HepG2 (cell line): ENCODE measurements around the gene UBTD2. TPM values are rescaled to one million over a fixed set of nuclear protein-coding genes. Genes with fewer than 3 reads are reported as not detected.

Experiments used
- BCL6 ChIP-seq: IDR thresholded peaks from 2 replicates; pipeline ENCODE4 v1.6.1; 2016; ENCODE audit warnings: missing genetic modification reagents, missing compliant biosample characterization
- CHCHD3 ChIP-seq: sonication (generic); formaldehyde crosslinking; IDR thresholded peaks from 2 replicates; pipeline ENCODE4 v1.8.0; 2022; ENCODE audit warnings: mild to moderate bottlenecking, missing genetic modification reagents, moderate library complexity
- CREM ChIP-seq, 2 experiments: sonication (generic) in 1 of 2; formaldehyde crosslinking in 1 of 2; IDR thresholded peaks; 2 replicates each; pipeline versions ENCODE4 v1.4.0 to v1.6.1; 2016 to 2020; ENCODE audit warnings: antibody characterized with exemption in 1 of 2, mild to moderate bottlenecking in 1 of 2, missing genetic modification reagents in 1 of 2
- FOXP1 ChIP-seq, 2 experiments: fragments of 450-650 bp in 1 of 2; IDR thresholded peaks; 2 replicates each; pipeline ENCODE4 v1.6.1; 2017 to 2018; ENCODE audit warnings: antibody characterized with exemption in 1 of 2
- GFI1 ChIP-seq: sonication (generic); formaldehyde crosslinking; IDR thresholded peaks from 2 replicates; pipeline ENCODE4 v1.5.0; 2020; ENCODE audit warnings: missing genetic modification reagents, mild to moderate bottlenecking, borderline replicate concordance
- GZF1 ChIP-seq: sonication (generic); formaldehyde crosslinking; IDR thresholded peaks from 2 replicates; pipeline ENCODE4 v1.5.1; 2020; ENCODE audit warnings: mild to moderate bottlenecking, missing genetic modification reagents
- HOXD1 ChIP-seq: sonication (generic); formaldehyde crosslinking; IDR thresholded peaks from 2 replicates; pipeline ENCODE4 v1.5.0; 2020; ENCODE audit warnings: missing genetic modification reagents
- IRF1 ChIP-seq: sonication (generic); formaldehyde crosslinking; IDR thresholded peaks from 2 replicates; pipeline ENCODE4 v1.4.0; 2020; ENCODE audit warnings: low read depth, mild to moderate bottlenecking, missing genetic modification reagents
- JDP2 ChIP-seq: sonication (generic); formaldehyde crosslinking; IDR thresholded peaks from 2 replicates; pipeline ENCODE4 v1.8.1; 2022; ENCODE audit warnings: missing genetic modification reagents, borderline replicate concordance
- KLF13 ChIP-seq: sonication (generic); formaldehyde crosslinking; IDR thresholded peaks from 2 replicates; pipeline ENCODE4 v1.4.0; 2020; ENCODE audit warnings: mild to moderate bottlenecking, missing genetic modification reagents
- MNT ChIP-seq: fragments of 450-650 bp; IDR thresholded peaks from 2 replicates; pipeline ENCODE4 v1.6.1; 2016
- MTA1 ChIP-seq: sonication (generic); formaldehyde crosslinking; IDR thresholded peaks from 2 replicates; pipeline ENCODE4 v1.4.0; 2020; ENCODE audit warnings: missing genetic modification reagents, mild to moderate bottlenecking, borderline replicate concordance
- NCOA2 ChIP-seq: sonication (generic); formaldehyde crosslinking; IDR thresholded peaks from 2 replicates; pipeline ENCODE4 v1.8.0; 2022; ENCODE audit warnings: inconsistent platforms
- POGZ ChIP-seq: sonication (generic); formaldehyde crosslinking; IDR thresholded peaks from 2 replicates; pipeline ENCODE4 v1.4.0; 2020; ENCODE audit warnings: mild to moderate bottlenecking, missing genetic modification reagents
- PRPF4 ChIP-seq: fragments of 200-400 bp; formaldehyde crosslinking; IDR thresholded peaks from 2 replicates; pipeline ENCODE4 v1.6.1; 2016; ENCODE audit warnings: low read length, low read depth; ENCODE audit not compliant: poor library complexity, severe bottlenecking
- SOX5 ChIP-seq: IDR thresholded peaks from 2 replicates; pipeline ENCODE4 v1.6.1; 2016; ENCODE audit warnings: borderline replicate concordance
- SRY ChIP-seq: sonication (generic); formaldehyde crosslinking; IDR thresholded peaks from 2 replicates; pipeline ENCODE4 v1.8.0; 2022; ENCODE audit warnings: mild to moderate bottlenecking, missing genetic modification reagents
- TAF15 ChIP-seq: fragments of 200-400 bp; formaldehyde crosslinking; IDR thresholded peaks from one replicate; pipeline ENCODE4 v1.6.1; 2018; ENCODE audit warnings: mild to moderate bottlenecking, low read depth, low read length; ENCODE audit not compliant: poor library complexity, severe bottlenecking
- ZBTB7A ChIP-seq: sonication (generic); formaldehyde crosslinking; IDR thresholded peaks from 2 replicates; pipeline ENCODE4 v1.8.0; 2022; ENCODE audit warnings: mild to moderate bottlenecking, missing genetic modification reagents
- ZFX ChIP-seq: sonication (generic); formaldehyde crosslinking; IDR thresholded peaks from 2 replicates; pipeline ENCODE4 v1.4.0; 2020; ENCODE audit warnings: mild to moderate bottlenecking, low read depth, missing genetic modification reagents, moderate library complexity
- ZNF143 ChIP-seq: sonication (generic); formaldehyde crosslinking; IDR thresholded peaks from 2 replicates; pipeline ENCODE4 v1.4.0; 2020; ENCODE audit warnings: missing genetic modification reagents
- ZNF570 ChIP-seq: sonication (generic); formaldehyde crosslinking; IDR thresholded peaks from 2 replicates; pipeline ENCODE4 v1.4.0; 2020; ENCODE audit warnings: mild to moderate bottlenecking, missing genetic modification reagents, borderline replicate concordance
- ZNF839 ChIP-seq: sonication (generic); formaldehyde crosslinking; IDR thresholded peaks from 2 replicates; pipeline ENCODE4 v1.4.0; 2020; ENCODE audit warnings: missing genetic modification reagents, mild to moderate bottlenecking, borderline replicate concordance
- ZSCAN25 ChIP-seq: sonication (generic); formaldehyde crosslinking; IDR thresholded peaks from 2 replicates; pipeline ENCODE4 v1.8.0; 2022; ENCODE audit warnings: mild to moderate bottlenecking, missing genetic modification reagents
- polyA plus RNA-seq, 8 experiments: library from polyadenylated mRNA; depleted of rRNA in 3 of 8; stranded (reverse) in 7 of 8; unstranded in 1 of 8; fragments of >200 nt; fragmentation: Illumina TruSeq in 4 of 8; extraction: Trizol in 4 of 8; gene quantifications; 2 replicates each; pipeline versions ENCODE4 v1.2.1 to v1.2.3, GENCODE V29; 2011 to 2016; ENCODE audit warnings: low read depth in 4 of 8, missing spikeins in 1 of 8, mixed read lengths in 1 of 8; ENCODE audit not compliant: insufficient read depth in 1 of 8
- total RNA-seq, 5 experiments: library from RNA; depleted of rRNA; stranded (reverse); fragments of >200 nt; fragmentation: Illumina TruSeq; extraction: Trizol; gene quantifications; 2 replicates each; pipeline ENCODE4 v1.2.3, GENCODE V29; 2016; ENCODE audit warnings: low read depth in 1 of 5
- TF ChIP-seq, protein P1 (sequence below): sonication (generic); formaldehyde crosslinking; conservative IDR thresholded peaks from 2 replicates; pipeline ENCODE4 v1.4.0; 2020; ENCODE audit warnings: mild to moderate bottlenecking, missing genetic modification reagents, moderate library complexity

Gene UBTD2
- total and polyA plus RNA-seq, 2 of the 13 experiments (the other 11 are each of a cell fraction or from before 2014, with no cell fraction given), result 15.2 to 24.1 TPM

DNA sequence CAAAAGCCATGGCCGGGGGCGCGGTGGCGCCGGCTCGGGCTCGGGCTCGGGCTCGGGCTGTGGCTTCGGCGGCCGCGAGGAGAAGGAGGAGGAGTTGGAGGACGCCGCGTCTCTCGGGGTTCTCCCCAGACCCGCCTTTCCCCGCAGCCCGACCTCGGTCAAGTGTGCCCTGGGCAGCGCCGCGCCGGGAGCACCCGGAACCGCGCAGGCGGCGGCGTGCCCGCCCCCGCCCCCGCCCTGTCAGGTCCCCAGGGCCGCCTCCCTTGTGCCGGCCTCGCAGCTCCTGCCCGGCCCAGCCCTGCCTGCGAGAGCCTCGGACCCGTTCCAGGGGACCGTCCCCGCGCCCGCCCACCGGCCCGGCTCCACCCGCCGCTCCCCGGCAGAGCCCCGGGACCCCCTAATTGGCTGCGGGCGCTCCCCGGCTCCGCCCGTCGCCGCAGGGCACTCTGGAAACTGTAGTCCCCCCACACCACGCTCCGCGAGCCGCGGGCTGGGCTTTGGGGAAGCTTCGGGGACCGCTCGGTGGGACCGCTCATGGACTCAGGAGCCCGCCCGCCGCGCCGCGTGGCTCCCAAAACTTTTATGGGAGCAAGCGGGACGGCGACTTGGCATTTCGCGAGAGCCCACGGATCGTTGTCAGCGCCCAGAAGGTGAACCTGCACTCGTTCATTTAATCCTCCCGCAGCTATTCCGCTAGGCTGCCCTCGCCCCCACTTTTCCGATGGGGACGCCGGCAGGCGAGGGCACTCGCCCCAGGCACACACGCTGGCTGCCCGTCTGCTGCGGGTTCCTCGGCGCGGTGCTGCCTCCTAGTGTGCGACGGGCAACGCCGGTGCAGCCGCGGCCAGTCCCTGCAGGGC lies 95.3 kb downstream of the UBTD2 start, which contains the start of gene STK10 (continued):
- peak; percentile 53 for TF ChIP-seq ZSCAN25
- TF ChIP-seq MTA1 (CRISPR knock-in tag), result no peak
- TF ChIP-seq KLF13 (CRISPR knock-in tag), result no peak
- no peak for TF ChIP-seq JDP2 (CRISPR knock-in tag)
- TF ChIP-seq CHCHD3 (CRISPR knock-in tag), result no peak
- TF ChIP-seq CREM (IDR thresholded peaks at IDR 0.05), result no peak
- no peak for TF ChIP-seq CREM (CRISPR knock-in tag; IDR thresholded peaks at IDR 0.05)
- TF ChIP-seq ZFX (CRISPR knock-in tag), result no peak; the same call in 1 of the 2 replicates
- no peak for TF ChIP-seq BCL6 (CRISPR knock-in tag)
- 0 out of 2 replicates have a peak, but pooled peaks have one; percentile 51 for TF ChIP-seq ZBTB7A
- peak; percentile 28; the same call in 1 of the 2 replicates for TF ChIP-seq GFI1 (CRISPR knock-in tag)
- TF ChIP-seq SRY (CRISPR knock-in tag), result no peak; the same call in 1 of the 2 replicates
- no peak for TF ChIP-seq ZNF570
- no peak for TF ChIP-seq FOXP1 (IDR thresholded peaks at IDR 0.05)
- TF ChIP-seq FOXP1 (CRISPR knock-in tag; IDR thresholded peaks at IDR 0.05), result no peak
- no peak for TF ChIP-seq PRPF4
- TF ChIP-seq HOXD1, result peak; percentile 74; the same call in 1 of the 2 replicates
- TF ChIP-seq, protein P1, sequence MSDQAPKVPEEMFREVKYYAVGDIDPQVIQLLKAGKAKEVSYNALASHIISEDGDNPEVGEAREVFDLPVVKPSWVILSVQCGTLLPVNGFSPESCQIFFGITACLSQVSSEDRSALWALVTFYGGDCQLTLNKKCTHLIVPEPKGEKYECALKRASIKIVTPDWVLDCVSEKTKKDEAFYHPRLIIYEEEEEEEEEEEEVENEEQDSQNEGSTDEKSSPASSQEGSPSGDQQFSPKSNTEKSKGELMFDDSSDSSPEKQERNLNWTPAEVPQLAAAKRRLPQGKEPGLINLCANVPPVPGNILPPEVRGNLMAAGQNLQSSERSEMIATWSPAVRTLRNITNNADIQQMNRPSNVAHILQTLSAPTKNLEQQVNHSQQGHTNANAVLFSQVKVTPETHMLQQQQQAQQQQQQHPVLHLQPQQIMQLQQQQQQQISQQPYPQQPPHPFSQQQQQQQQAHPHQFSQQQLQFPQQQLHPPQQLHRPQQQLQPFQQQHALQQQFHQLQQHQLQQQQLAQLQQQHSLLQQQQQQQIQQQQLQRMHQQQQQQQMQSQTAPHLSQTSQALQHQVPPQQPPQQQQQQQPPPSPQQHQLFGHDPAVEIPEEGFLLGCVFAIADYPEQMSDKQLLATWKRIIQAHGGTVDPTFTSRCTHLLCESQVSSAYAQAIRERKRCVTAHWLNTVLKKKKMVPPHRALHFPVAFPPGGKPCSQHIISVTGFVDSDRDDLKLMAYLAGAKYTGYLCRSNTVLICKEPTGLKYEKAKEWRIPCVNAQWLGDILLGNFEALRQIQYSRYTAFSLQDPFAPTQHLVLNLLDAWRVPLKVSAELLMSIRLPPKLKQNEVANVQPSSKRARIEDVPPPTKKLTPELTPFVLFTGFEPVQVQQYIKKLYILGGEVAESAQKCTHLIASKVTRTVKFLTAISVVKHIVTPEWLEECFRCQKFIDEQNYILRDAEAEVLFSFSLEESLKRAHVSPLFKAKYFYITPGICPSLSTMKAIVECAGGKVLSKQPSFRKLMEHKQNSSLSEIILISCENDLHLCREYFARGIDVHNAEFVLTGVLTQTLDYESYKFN (CRISPR knock-in tag), result peak; percentile 19; the same call in 1 of the 2 replicates
- TF ChIP-seq SOX5, result no peak; the same call in 1 of the 2 replicates
- TF ChIP-seq ZNF143 (CRISPR knock-in tag), result peak; percentile 91
- TF ChIP-seq TAF15, result no peak
- no peak for TF ChIP-seq ZNF839
- TF ChIP-seq MNT, result peak; percentile 28
- TF ChIP-seq GZF1 (CRISPR knock-in tag), result no peak
- peak; percentile 72 for TF ChIP-seq POGZ (CRISPR knock-in tag)
- no peak for TF ChIP-seq IRF1 (CRISPR knock-in tag)
- no peak for TF ChIP-seq NCOA2 (CRISPR knock-in tag)
